Sigmoid colon (tissue), 4 donors: ENCODE measurements around the gene NAV1.

Source experiments
- POLR2A ChIP-seq, 2 donors: fragments of 450-650 bp; IDR thresholded peaks; one replicate each; pipeline ENCODE4 v1.6.1; 2016; ENCODE audit warnings: antibody characterized with exemption in 2 of 2, mild to moderate bottlenecking in 2 of 2, moderate library complexity in 2 of 2
- POLR2AphosphoS5 ChIP-seq, 4 donors: sonication (generic); formaldehyde crosslinking; IDR thresholded peaks; one replicate each; pipeline ENCODE4 v1.6.1; 2017; ENCODE audit warnings: antibody characterized with exemption in 4 of 4

DNA sequence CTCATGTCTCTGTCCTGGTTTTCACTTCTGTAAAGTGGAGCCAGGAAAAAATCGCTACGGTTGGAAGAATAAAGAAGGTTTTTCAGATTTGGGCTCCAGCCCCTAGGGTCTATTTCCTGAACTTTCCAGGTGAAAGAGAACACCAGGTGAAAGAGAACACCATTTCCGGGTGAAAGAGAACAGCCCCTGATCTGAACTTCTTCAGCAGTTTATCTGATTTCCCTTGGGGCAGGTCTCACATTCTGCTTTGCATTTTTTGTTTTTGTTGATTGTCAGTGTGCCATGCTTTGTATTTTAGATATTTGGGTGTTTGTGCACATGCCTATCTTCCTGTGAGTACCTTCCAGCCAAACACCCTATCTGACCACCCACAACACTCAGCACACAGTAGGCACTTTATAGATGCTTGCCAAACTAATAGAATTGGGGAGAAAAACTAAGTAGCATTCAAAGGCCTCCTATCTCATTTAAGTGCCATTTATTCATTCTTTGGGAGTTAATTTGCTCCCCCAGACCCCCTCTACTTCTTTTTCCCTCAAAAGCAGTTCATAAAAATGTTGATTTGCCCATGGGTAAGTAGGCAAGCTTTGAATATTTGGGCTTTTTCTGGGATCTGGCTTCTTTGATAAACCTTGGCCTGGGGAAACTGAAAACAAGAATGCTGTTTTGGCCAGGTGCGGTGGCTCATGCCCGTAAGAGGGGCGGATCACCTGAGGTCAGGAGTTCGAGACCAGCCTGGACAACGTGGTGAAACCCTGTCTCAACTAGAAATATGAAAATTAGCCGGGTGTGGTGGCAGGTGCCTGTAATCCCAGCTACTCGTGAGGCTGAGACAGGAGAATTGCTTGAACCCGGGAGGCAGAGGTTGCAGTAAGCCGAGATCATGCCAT, 2.2 kb downstream of the NAV1 start:
- TF ChIP-seq POLR2A (IDR thresholded peaks at IDR 0.05), result no peak
- TF ChIP-seq POLR2AphosphoS5 (IDR thresholded peaks at IDR 0.05), result no peak
